ENCODE measurements around the gene DUT. TPM values are rescaled to one million over a fixed set of nuclear protein-coding genes. Genes with fewer than 3 reads are reported as not detected.

Gene DUT
- total and polyA plus RNA-seq, 2 experiments from 2014 or later, result 82.5 to 420 TPM

DNA sequence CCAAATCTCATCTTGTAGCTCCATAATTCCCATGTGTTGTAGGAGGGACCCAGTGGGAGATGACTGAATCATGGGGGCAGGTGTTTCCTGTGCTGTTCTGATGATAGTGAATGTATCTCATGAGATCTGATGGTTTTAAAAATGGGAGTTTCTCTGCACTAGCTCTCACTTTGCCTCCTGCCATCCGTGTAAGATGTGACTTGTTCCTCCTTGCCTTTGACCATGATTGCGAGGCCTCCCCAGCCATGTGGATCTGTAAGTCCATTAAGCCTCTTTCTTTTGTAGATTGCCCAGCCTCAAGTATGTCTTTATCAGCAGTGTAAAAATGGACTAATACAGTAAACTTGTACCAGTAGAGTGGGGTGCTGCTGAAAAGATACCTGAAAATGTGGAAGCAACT, 44.5 kb downstream of the DUT start:
- no peak overlapping the region for H3K27ac Mint-ChIP-seq
- H3K79me2 ChIP-seq (replicated peaks; ENCODE audit: insufficient read depth), result no peaks in the 10 kb centered on the region
- H3K4me2 ChIP-seq, result no peak overlapping the region
- no peak overlapping the region for H3K27ac ChIP-seq (ENCODE audit: low read depth)
- peaks cover 25% of the 10 kb centered on the region for H3K9me3 Mint-ChIP-seq
- DNase-seq (ENCODE audit: low spot score) (no peak), ATAC-seq (no peak)
- no peaks in the 10 kb centered on the region for H4K20me1 ChIP-seq (replicated peaks; ENCODE audit: insufficient read depth)
- H3K36me3 ChIP-seq (ENCODE audit: insufficient read depth), result no peaks in the 10 kb centered on the region
- H3K4me3 Mint-ChIP-seq, result no peak overlapping the region
- H3K4me3 ChIP-seq, result no peak overlapping the region
- H2AFZ ChIP-seq, result no peak overlapping the region
- H3K36me3 Mint-ChIP-seq (ENCODE audit: low read depth), result peaks cover 3% of the 10 kb centered on the region; the same call in 2 of the 3 replicates
- H3K27me3 Mint-ChIP-seq (ENCODE audit: insufficient read depth, low read depth, poor library complexity), result no peaks in the 10 kb centered on the region
- TF ChIP-seq STAT1 (IDR thresholded peaks at IDR 0.05; ENCODE audit: unreplicated experiment) (no peak), ZNF462 (CRISPR knock-in tag; IDR thresholded peaks at IDR 0.05) (no peak), ZNF331 (CRISPR knock-in tag; IDR thresholded peaks at IDR 0.05; ENCODE audit: low read depth) (no peak), CTCF (conservative IDR thresholded peaks at IDR 0.05; ENCODE audit: low read depth in 2 of 2) (no peak), CREB1 (CRISPR knock-in tag; IDR thresholded peaks at IDR 0.05; ENCODE audit: low read depth) (no peak), POLR2AphosphoS5 (IDR thresholded peaks at IDR 0.05; ENCODE audit: low read depth) (no peak), EZH2 (IDR thresholded peaks at IDR 0.05; ENCODE audit: low read depth, unreplicated experiment) (no peak), ZNF114 (CRISPR knock-in tag; IDR thresholded peaks at IDR 0.05) (no peak)
- TF ChIP-seq, protein P1, sequence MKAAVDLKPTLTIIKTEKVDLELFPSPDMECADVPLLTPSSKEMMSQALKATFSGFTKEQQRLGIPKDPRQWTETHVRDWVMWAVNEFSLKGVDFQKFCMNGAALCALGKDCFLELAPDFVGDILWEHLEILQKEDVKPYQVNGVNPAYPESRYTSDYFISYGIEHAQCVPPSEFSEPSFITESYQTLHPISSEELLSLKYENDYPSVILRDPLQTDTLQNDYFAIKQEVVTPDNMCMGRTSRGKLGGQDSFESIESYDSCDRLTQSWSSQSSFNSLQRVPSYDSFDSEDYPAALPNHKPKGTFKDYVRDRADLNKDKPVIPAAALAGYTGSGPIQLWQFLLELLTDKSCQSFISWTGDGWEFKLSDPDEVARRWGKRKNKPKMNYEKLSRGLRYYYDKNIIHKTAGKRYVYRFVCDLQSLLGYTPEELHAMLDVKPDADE (IDR thresholded peaks at IDR 0.05), result no peak
- H3F3A ChIP-seq (replicated peaks; ENCODE audit: low read depth), result no peaks in the 10 kb centered on the region
- H3K4me1 ChIP-seq (ENCODE audit: insufficient read depth), result no peaks in the 10 kb centered on the region
- H3K9me2 ChIP-seq (ENCODE audit: insufficient read depth), result peaks cover 15% of the 10 kb centered on the region
- no peaks in the 10 kb centered on the region for H3K4me1 Mint-ChIP-seq
- H3K27me3 ChIP-seq (ENCODE audit: insufficient read depth), result no peaks in the 10 kb centered on the region
